HG03064 (cell line): Measurements from ENCODE around the gene HTR4.

ENCODE experiments used
- ATAC-seq: cut with Tn5 transposase; IDR thresholded peaks from one replicate; pipeline ENCODE4 v1.9.1; 2021; ENCODE audit warnings: low read depth; ENCODE audit not compliant: unreplicated experiment

Gene HTR4

GRCh38 chr5:148619484-148619883, 34.8 kb downstream of the HTR4 start:
- no peak for ATAC-seq

- no peak for ATAC-seq
Observed at GRCh38 chr5:148615644-148616275, 38.6 kb downstream of the HTR4 start.

GRCh38 chr5:148607406-148607805, 46.9 kb downstream of the HTR4 start:
- no peak for ATAC-seq

DNA sequence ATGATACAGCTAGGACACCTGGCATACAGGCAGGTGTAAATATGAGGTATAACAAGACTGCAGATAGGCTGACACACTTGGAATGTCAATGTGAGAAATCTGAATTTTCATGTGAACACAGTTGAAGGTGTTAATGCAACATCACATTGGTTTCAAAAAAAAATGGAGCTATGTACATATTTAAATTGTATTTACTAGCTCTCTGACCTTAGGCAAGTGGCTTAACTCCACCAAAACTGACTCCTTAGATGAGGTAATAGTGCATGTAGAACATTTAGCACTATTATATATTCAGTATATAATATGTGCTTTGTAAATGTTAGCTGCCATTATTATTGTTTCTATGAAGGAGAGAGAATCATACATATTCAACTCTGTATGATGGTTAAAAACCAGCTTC, 48.0 kb downstream of the HTR4 start:
- ATAC-seq, result no peak

GRCh38 chr5:148599187-148599586, 55.1 kb downstream of the HTR4 start:
- ATAC-seq, result no peak

GRCh38 chr5:148595697-148596096, 58.6 kb downstream of the HTR4 start:
- ATAC-seq, result no peak

DNA sequence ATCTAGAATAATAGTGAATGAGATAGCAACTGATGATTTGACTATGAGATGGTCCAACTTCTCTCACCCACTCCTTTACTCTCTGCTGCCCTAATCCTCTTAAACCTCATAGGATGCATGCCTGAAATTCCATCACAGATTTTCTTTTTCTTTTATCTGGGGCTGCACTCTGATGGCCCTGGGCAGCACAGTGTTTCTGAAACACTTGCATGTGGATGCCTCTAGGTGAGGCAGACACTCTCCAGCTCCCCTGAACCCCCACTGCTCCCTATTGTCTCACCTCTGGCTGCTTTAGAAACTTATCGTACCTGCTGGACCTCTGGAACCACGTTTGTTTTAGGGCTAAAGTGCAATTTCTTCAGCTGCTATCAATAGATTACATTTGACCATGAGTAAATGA, 67.5 kb downstream of the HTR4 start:
- no peak for ATAC-seq

GRCh38 chr5:148585988-148586387, 68.3 kb downstream of the HTR4 start:
- ATAC-seq, result no peak

DNA sequence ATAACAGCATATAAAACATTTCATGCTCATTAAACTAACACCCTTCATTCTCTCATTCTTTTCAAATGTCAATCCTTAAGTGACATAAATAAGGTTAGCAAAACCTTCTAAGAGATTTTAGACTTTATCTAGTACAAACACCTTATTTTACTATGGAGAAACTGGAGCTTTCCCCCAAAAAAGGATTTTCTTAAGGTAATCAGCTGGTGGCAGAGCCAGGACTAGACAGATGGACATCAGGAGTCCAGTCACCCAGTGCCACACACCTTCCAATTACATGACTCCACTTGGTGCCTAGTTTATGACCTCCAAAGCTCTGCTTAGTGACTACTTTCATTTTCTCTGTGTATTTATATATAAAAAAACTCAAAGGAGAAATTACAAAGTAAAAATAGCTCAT, 70.2 kb downstream of the HTR4 start:
- no peak for ATAC-seq

DNA sequence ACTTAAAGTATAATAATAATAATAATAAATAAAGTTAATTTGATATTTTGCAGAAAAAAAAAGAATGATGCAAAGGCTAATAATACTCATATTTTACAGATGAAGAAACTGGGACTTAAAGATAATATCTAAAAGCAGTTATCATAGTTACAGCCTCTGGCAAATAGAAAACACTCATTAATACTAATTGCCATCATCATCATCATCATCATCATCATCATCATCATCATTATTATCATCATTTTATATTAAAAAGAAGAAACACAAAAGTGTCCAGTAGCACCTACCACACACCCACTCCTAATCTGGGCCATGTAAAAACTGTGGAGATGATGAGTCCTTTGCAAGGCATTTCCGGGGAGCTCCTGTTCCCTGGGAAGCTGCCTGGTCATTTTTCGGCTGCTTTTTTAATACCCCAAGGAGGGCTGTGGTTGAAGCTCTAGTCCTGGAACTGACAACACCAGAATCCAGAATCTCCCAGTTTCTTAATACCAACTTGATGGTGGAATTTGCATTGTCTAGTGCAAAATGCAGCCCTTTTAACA, 70.8 kb downstream of the HTR4 start:
- no peak for ATAC-seq

- no peak for ATAC-seq
Observed at GRCh38 chr5:148574167-148574566, 80.2 kb downstream of the HTR4 start.

- ATAC-seq, result no peak
Observed at GRCh38 chr5:148573374-148573773, 81.0 kb downstream of the HTR4 start.

DNA sequence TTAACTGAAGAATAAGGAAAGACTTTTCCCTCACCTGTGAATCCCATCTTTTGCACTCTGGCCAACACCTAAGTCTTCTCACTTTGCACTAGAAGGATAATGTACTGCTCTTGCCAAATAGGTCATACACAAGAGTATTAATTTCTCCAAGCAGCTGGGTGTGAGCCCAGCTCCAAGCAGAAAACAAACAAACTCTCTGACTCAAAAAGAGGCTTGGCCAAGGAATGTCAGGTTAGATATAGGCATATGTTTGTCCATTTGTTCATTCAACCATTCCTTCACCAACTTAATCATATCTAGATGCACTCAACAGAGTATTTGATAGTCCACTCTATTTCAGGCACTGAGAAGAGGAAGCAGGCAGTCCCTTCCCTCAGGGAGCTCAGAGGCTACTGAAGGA, 84.4 kb downstream of the HTR4 start:
- no peak for ATAC-seq

DNA sequence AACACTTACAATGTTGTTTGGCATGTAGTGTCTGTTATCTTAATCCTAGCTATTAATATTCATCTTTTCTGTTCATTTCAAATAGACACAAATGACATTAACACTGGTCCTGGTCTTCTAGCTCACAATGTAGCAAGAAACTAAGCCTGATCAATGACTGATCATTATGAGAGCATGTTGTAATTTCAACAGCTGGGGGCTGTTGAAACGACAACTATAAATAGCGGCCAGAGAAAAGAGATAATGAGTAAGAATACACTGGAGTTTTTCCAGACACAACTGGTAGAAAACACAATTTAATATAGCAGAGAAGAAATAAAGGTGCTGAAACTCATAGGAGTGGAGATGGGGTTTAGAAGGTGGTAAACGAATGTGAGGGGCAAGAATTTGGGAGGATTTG, 89.2 kb downstream of the HTR4 start:
- no peak for ATAC-seq

- no peak for ATAC-seq
Observed at GRCh38 chr5:148563021-148563420, 91.3 kb downstream of the HTR4 start.

GRCh38 chr5:148561801-148562311, 92.5 kb downstream of the HTR4 start:
- ATAC-seq, result no peak

DNA sequence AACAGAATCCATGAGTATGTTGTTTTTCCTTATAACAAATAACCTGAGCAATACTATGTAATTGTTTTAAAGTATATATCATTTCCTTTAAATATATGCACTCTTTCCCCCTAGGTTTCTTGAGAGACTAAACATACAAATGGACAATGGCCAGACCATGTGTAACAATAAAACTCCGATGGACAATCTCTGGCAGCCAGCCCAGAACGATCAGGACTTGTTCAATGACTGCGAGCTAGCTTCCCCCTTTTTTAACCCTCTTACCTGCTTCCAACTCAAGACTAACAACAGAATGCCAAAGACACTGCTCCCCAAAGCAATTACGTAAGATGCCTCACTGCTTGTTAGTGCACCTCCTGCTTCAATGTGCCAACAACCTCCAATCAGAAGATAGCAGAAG, 94.9 kb downstream of the HTR4 start:
- ATAC-seq, result no peak

GRCh38 chr5:148558892-148559291, 95.4 kb downstream of the HTR4 start:
- ATAC-seq, result no peak

DNA sequence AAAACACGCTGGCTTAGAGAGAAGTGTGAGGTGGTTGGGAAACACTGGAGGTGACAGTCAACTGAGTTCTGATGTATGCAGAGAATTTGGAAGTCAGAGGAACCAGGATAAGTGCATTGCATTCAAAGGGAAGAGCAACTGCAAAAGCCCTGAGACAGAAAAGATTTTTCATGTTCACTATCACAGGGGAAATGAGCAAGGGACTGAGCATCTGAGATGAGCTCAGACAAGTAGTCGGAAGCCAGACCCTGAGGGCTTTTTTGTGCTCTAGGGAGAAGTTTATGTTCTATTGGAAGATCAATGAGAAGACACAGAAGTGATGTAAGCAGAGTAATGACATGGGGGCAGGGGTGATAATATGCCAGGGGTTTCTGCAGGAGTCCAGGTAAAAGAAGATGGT, 97.5 kb downstream of the HTR4 start:
- no peak for ATAC-seq

DNA sequence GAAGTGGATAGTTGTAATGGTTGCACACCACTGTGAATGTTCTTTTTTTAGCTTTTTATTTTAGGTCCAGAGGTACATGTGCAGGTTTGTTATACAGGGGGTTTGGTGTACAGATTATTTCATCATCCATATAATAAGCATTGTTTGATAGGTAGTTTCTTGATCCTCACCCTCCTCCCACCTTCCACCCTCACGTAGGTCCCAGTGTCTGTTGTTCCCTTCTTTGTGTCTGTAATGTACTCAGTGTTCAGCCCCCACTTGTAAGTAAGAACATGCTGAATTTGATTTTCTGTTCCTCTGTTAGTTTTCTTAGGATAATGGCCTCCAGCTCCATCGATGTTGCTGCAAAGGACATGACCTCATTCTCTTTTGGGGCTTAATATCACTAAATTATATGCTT, 99.7 kb downstream of the HTR4 start:
- ATAC-seq, result no peak

- ATAC-seq, result no peak
Observed at GRCh38 chr5:148543727-148544126, 110.6 kb downstream of the HTR4 start.

GRCh38 chr5:148542812-148543211, 111.5 kb downstream of the HTR4 start:
- no peak for ATAC-seq
